Activated T-cell treated with anti-CD3 and anti-CD28 coated beads, Interleukin-2, amount 50 U/mL, for 24 hours (primary cell): ENCODE data around the gene KCNH1.

ENCODE experiments used
- DNase-seq: peaks from one replicate; pipeline ENCODE4 v3.0.0-alpha.2; 2020
- H3K27ac Mint-ChIP-seq: 2 replicates; pipeline ENCODE4 v1.8.0; 2020; ENCODE audit warnings: mild to moderate bottlenecking, mixed read lengths
- H3K27me3 Mint-ChIP-seq: 2 replicates; pipeline ENCODE4 v1.8.0; 2020; ENCODE audit warnings: mixed read lengths
- H3K36me3 Mint-ChIP-seq: 2 replicates; pipeline ENCODE4 v1.8.0; 2020; ENCODE audit warnings: low read depth, mixed read lengths
- H3K4me1 Mint-ChIP-seq: 2 replicates; pipeline ENCODE4 v1.8.0; 2020; ENCODE audit warnings: low read depth, mixed read lengths
- H3K4me3 Mint-ChIP-seq: 2 replicates; pipeline ENCODE4 v1.8.0; 2020; ENCODE audit warnings: mild to moderate bottlenecking, moderate library complexity, mixed read lengths
- H3K9me3 Mint-ChIP-seq: 2 replicates; pipeline ENCODE4 v1.8.0; 2020; ENCODE audit warnings: mixed read lengths

KCNH1 gene

GRCh38 chr1:210728437-210729149, 405.4 kb downstream of the KCNH1 start:
- Mint-ChIP-seq H3K9me3 (no peaks in the 10 kb centered on the region), H3K36me3 (no peaks in the 10 kb centered on the region), H3K4me3 (no peak overlapping the region), H3K27me3 (peaks cover 9% of the 10 kb centered on the region), H3K27ac (no peak overlapping the region), H3K4me1 (no peaks in the 10 kb centered on the region)
- no peak for DNase-seq

- no peak for DNase-seq
- H3K4me3 Mint-ChIP-seq = no peak overlapping the region
- H3K27me3 Mint-ChIP-seq = peaks cover 9% of the 10 kb centered on the region
- no peaks in the 10 kb centered on the region for H3K9me3 Mint-ChIP-seq
- H3K36me3 Mint-ChIP-seq = no peaks in the 10 kb centered on the region
- no peaks in the 10 kb centered on the region for H3K4me1 Mint-ChIP-seq
- no peak overlapping the region for H3K27ac Mint-ChIP-seq
These were observed 406.2 kb downstream of the KCNH1 start for GRCh38 chr1:210727709-210728108.

- DNase-seq = peak; percentile 35
- H3K4me1 Mint-ChIP-seq = no peaks in the 10 kb centered on the region
- H3K27ac Mint-ChIP-seq = no peak overlapping the region
- no peak overlapping the region for H3K4me3 Mint-ChIP-seq
- H3K9me3 Mint-ChIP-seq = no peaks in the 10 kb centered on the region
- H3K36me3 Mint-ChIP-seq = no peaks in the 10 kb centered on the region
- H3K27me3 Mint-ChIP-seq = peaks cover 9% of the 10 kb centered on the region
These were observed 407.3 kb downstream of the KCNH1 start for GRCh38 chr1:210726621-210727020.

DNA sequence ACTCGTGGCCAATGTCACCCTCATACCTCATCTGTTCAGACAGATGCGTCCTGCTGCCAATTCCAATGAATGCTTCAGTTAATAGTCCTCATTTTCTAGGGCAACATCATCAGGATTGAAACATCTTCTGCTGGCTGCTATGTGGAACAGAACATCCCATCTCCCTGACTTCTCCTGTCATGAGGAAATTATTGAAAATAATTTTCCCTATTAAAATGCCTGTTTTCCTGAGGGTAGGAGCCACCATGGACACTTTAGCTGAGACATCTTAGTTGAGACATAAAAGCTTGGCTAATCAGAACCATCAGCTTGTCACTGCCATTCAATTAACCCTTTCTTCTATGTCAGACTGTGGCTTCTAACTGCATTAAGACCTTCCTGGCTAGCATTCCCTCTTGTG, 409.2 kb downstream of the KCNH1 start:
- Mint-ChIP-seq H3K4me3 (no peak overlapping the region), H3K9me3 (no peaks in the 10 kb centered on the region), H3K36me3 (no peaks in the 10 kb centered on the region), H3K4me1 (no peaks in the 10 kb centered on the region), H3K27ac (no peak overlapping the region), H3K27me3 (peaks cover 7% of the 10 kb centered on the region)
- DNase-seq = no peak

DNA sequence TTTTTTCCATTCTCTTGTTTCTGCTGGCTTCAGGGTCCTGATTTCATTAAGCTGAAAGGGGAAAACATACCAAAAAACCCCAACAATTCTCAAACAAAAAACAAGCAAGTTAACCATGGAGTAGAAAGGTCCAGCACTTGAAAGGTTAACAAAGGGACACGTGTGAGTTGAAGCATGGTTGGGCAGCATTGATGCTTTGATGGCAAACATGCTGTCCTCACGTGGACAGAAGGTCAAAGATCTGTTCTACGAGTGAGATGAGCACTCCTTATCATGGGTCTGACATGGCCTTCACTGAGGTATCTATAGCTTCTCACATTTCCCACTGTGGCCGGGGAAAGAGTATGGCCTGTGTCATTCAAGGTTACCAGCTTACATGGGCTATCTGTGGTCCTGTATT, 410.3 kb downstream of the KCNH1 start:
- Mint-ChIP-seq H3K36me3 (no peaks in the 10 kb centered on the region), H3K9me3 (no peaks in the 10 kb centered on the region), H3K27me3 (peaks cover 7% of the 10 kb centered on the region), H3K4me1 (no peaks in the 10 kb centered on the region), H3K4me3 (no peak overlapping the region), H3K27ac (no peak overlapping the region)
- DNase-seq = no peak

DNA sequence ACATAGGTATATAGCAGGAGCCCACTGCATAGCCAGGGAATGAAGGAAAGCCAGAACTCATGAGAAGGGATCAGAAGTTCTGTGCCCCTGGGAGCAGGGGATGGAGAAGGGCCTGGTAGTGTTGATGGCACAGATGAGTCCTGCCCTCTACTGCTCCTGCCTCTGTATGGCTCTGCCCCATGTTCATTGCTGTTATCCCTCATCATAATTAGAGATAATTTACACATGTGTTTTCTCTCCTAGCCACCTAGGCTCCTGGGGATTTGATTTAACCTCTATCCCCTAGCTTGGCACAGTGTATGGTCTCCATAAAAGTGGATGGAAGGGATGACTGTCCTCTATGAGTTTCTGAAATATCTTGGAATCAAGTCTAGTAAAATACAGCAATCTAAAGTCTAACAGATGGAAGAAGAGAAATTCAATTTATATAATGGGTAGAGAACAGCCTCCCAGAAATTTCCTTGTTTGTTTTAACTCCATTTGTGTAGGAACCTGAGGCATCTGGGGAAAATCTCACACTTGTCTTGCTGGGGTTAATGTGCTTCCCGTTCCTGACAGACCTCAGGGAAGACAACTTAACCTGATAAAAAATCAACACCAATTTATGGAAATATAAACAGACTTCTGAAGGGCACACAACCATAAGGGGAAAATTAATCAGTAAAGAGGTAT, 411.4 kb downstream of the KCNH1 start:
- no peak for DNase-seq
- Mint-ChIP-seq H3K27ac (no peak overlapping the region), H3K4me1 (no peaks in the 10 kb centered on the region), H3K36me3 (no peaks in the 10 kb centered on the region), H3K4me3 (no peak overlapping the region), H3K9me3 (no peaks in the 10 kb centered on the region), H3K27me3 (peaks cover 7% of the 10 kb centered on the region)

GRCh38 chr1:210715072-210715471, 418.9 kb downstream of the KCNH1 start:
- no peaks in the 10 kb centered on the region for H3K27me3 Mint-ChIP-seq
- H3K9me3 Mint-ChIP-seq = no peaks in the 10 kb centered on the region
- H3K4me1 Mint-ChIP-seq = no peaks in the 10 kb centered on the region
- H3K36me3 Mint-ChIP-seq = no peaks in the 10 kb centered on the region
- H3K4me3 Mint-ChIP-seq = no peak overlapping the region
- DNase-seq = no peak
- no peak overlapping the region for H3K27ac Mint-ChIP-seq

DNA sequence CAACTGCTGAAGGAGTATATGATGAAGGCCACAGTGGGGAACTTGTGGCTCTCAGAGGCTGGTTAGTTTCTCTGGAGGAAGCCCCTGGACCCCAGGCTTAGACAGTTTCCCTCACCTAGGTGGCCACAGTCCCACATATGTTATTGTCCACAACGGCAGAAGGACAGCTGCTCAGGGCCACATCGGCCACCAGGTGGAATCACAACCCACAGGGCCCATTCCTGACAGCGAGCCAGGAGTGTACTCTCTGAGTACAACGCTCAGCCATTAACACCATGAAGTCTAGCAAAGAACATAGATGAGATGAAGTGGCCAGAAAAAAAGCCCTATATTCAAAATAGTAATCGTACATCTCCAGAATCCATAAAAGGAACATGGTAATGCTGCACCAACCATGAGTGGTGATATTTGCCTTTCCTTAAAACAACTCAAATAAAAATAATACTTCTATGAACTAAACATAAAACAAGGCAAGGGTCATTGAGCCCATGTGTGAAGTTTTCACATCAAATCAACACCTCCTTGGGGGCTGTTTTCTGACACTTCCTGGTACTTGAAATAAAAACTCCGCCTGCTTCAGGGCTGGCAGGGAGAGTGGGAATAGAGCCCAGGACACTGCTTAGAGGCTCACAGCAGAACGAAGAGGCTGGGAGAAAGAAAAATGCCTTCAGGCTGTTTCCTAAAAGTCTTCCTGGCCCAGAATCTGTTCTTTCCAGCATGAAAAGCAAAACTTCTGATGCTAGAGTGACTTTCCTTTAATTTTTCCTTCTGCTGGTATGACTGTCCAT, 421.9 kb downstream of the KCNH1 start:
- no peak for DNase-seq
- Mint-ChIP-seq H3K27me3 (no peaks in the 10 kb centered on the region), H3K4me1 (no peaks in the 10 kb centered on the region), H3K27ac (no peak overlapping the region), H3K9me3 (no peaks in the 10 kb centered on the region), H3K4me3 (no peak overlapping the region), H3K36me3 (no peaks in the 10 kb centered on the region)

DNA sequence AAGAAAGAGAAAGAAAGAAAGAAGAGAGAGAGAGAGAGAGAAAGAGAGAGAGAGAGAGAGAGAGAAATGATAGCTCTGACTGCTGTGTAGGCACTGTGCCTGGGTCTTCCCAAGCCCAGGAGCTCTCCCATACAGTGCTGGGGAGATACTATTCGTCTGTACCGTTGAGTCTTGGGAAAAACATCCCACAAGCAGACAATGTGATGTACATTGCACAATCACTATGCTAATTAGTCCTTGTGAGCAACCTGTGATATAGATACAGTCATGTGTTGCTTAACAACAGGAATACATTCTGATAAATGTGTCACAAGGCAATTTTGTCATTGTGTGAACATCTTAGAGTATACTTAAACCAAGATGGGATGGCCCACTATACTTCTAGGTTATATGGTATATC, 424.2 kb downstream of the KCNH1 start:
- no peaks in the 10 kb centered on the region for H3K9me3 Mint-ChIP-seq
- no peaks in the 10 kb centered on the region for H3K27me3 Mint-ChIP-seq
- DNase-seq = no peak
- H3K27ac Mint-ChIP-seq = no peak overlapping the region
- no peaks in the 10 kb centered on the region for H3K36me3 Mint-ChIP-seq
- no peak overlapping the region for H3K4me3 Mint-ChIP-seq
- H3K4me1 Mint-ChIP-seq = no peaks in the 10 kb centered on the region

GRCh38 chr1:210707300-210708240, 426.4 kb downstream of the KCNH1 start:
- Mint-ChIP-seq H3K36me3 (no peaks in the 10 kb centered on the region), H3K4me3 (no peak overlapping the region), H3K27me3 (no peaks in the 10 kb centered on the region), H3K9me3 (no peaks in the 10 kb centered on the region), H3K27ac (no peak overlapping the region), H3K4me1 (no peaks in the 10 kb centered on the region)
- no peak for DNase-seq

DNA sequence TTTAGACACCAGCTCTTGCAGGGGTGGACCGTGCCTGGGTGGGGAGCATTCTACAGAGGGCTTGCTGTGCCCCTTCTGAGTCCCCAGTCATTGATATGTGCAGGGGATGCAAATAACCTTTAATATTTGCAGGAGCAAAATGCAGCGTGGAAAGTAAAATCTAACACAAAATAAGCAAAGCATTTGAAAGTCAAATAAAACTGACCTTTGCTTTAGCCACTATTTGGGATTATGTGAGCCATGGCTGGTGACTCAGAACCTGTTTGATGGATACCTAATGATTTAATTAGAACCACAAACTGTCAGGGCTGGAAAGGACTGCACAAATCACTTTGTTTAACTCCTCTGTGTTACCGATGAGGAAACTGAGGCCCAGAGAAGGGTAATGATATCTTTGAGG, 427.7 kb downstream of the KCNH1 start:
- DNase-seq = no peak
- Mint-ChIP-seq H3K4me1 (no peaks in the 10 kb centered on the region), H3K27ac (no peak overlapping the region), H3K36me3 (no peaks in the 10 kb centered on the region), H3K4me3 (no peak overlapping the region), H3K9me3 (no peaks in the 10 kb centered on the region), H3K27me3 (no peaks in the 10 kb centered on the region)

DNA sequence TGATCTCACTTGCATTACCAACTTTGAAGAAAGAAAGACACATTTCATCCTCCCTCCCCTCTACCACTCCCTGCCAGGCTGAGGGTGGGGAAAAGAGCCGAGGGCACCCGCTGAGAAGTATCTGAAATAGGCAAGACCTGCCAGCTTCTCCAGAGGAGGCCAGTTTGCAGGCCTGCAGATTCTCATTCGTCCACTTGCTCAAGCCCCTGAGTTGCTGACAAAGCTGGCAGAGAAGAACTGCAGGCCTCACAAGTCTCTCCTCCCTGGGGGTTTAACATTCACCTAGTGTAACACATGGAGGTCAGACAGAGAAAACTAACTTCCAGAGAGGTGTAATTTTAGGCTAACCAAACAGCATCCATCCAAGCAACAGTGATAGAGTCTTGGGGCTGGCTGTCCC, 428.9 kb downstream of the KCNH1 start:
- no peak overlapping the region for H3K4me3 Mint-ChIP-seq
- no peak for DNase-seq
- H3K36me3 Mint-ChIP-seq = no peaks in the 10 kb centered on the region
- no peaks in the 10 kb centered on the region for H3K4me1 Mint-ChIP-seq
- H3K27me3 Mint-ChIP-seq = no peaks in the 10 kb centered on the region
- no peaks in the 10 kb centered on the region for H3K9me3 Mint-ChIP-seq
- H3K27ac Mint-ChIP-seq = no peak overlapping the region

DNA sequence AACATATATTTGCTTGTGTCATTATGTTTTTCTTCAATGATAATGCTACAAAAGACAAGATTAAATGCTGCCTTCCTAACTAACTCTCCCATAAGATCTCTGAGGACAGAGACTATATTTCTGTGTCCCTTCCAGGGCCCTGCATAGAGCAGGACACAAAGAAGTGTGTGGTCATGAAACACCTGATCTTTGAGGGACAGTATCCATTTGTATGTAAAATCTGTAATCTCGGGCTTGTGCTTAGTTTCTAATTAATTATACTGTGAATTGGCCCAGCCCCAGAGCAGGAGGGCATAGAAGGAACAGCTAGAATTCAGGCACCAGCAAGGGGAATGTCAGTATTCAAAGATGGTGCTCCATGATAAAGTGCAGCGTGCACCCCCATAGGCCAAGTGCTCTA, 430.4 kb downstream of the KCNH1 start:
- Mint-ChIP-seq H3K27me3 (no peaks in the 10 kb centered on the region), H3K9me3 (no peaks in the 10 kb centered on the region), H3K27ac (no peak overlapping the region), H3K4me1 (no peaks in the 10 kb centered on the region), H3K36me3 (no peaks in the 10 kb centered on the region), H3K4me3 (no peak overlapping the region)
- DNase-seq = no peak

DNA sequence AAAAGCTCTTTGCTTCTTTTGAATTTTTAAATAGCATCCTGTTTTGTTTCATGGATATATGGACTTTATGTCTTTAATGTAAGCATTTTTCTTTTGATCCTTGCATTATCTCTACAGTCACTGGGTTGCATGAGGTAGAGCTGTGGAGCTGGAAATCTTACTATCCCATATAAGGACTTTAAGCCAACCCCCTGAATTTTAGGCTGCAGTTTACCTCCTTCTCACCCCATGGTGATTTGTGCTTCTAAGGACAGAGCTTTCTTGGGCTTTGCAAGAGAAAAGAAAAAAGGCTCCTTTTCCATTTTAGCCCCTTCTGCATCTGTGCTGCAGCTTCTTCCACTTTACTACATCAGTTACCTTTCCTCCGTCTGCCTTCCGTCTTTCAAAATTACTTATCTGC, 431.4 kb downstream of the KCNH1 start:
- Mint-ChIP-seq H3K4me3 (no peak overlapping the region), H3K4me1 (no peaks in the 10 kb centered on the region)
- DNase-seq = no peak

More for the DNA sequence above, 431.4 kb downstream of the KCNH1 start:
- H3K27ac Mint-ChIP-seq = no peak overlapping the region
- H3K9me3 Mint-ChIP-seq = no peaks in the 10 kb centered on the region
- no peaks in the 10 kb centered on the region for H3K27me3 Mint-ChIP-seq
- H3K36me3 Mint-ChIP-seq = no peaks in the 10 kb centered on the region
